KMS-11 (cell line): ENCODE measurements around the gene PDE4D.

ENCODE experiments used
- H2AFZ ChIP-seq: fragments of 200-600 bp; sonication (generic); 2 replicates; pipeline ENCODE4 v1.6.1; 2016; ENCODE audit warnings: antibody characterized with exemption, mixed run types, low read depth
- H3K27ac ChIP-seq: fragments of 200-600 bp; sonication (generic); 2 replicates; pipeline ENCODE4 v1.6.1; 2016; ENCODE audit warnings: mild to moderate bottlenecking, mixed run types
- H3K27me3 ChIP-seq: fragments of 200-600 bp; sonication (generic); 2 replicates; pipeline ENCODE4 v1.6.1; 2017; ENCODE audit warnings: mild to moderate bottlenecking, low read depth, mixed run types, moderate library complexity; ENCODE audit not compliant: insufficient read depth
- H3K36me3 ChIP-seq: fragments of 200-600 bp; sonication (generic); 2 replicates; pipeline ENCODE4 v1.6.1; 2017; ENCODE audit warnings: mild to moderate bottlenecking, mixed run types; ENCODE audit not compliant: insufficient read depth
- H3K4me1 ChIP-seq: fragments of 200-600 bp; sonication (generic); 2 replicates; pipeline ENCODE4 v1.6.1; 2016; ENCODE audit warnings: mild to moderate bottlenecking, low read depth, mixed run types; ENCODE audit not compliant: poor library complexity, severe bottlenecking
- H3K4me2 ChIP-seq: fragments of 200-600 bp; sonication (generic); 2 replicates; pipeline ENCODE4 v1.7.0; 2016; ENCODE audit warnings: mild to moderate bottlenecking, mixed run types
- H3K4me3 ChIP-seq: fragments of 200-600 bp; sonication (generic); IDR thresholded peaks from 2 replicates; pipeline ENCODE4 v1.6.1; 2017; ENCODE audit warnings: low read depth, low read length, mixed read lengths; ENCODE audit not compliant: insufficient read depth
- H3K79me2 ChIP-seq: fragments of 200-600 bp; sonication (generic); 2 replicates; pipeline ENCODE4 v1.6.1; 2016; ENCODE audit warnings: low read depth, mixed run types; ENCODE audit not compliant: insufficient read depth
- H3K9ac ChIP-seq: fragments of 200-600 bp; sonication (generic); 2 replicates; pipeline ENCODE4 v1.6.1; 2016; ENCODE audit warnings: mild to moderate bottlenecking, mixed run types
- H4K20me1 ChIP-seq: fragments of 200-600 bp; sonication (generic); 2 replicates; pipeline ENCODE4 v1.6.1; 2016; ENCODE audit warnings: mild to moderate bottlenecking, mixed run types; ENCODE audit not compliant: insufficient read depth
- TF ChIP-seq, protein P1 (sequence below): fragments of 200-600 bp; sonication (generic); conservative IDR thresholded peaks from 2 replicates; pipeline ENCODE4 v1.6.1; 2017; ENCODE audit warnings: low read depth, mild to moderate bottlenecking, antibody characterized with exemption, low read length, moderate library complexity, mixed read lengths

The PDE4D gene

DNA sequence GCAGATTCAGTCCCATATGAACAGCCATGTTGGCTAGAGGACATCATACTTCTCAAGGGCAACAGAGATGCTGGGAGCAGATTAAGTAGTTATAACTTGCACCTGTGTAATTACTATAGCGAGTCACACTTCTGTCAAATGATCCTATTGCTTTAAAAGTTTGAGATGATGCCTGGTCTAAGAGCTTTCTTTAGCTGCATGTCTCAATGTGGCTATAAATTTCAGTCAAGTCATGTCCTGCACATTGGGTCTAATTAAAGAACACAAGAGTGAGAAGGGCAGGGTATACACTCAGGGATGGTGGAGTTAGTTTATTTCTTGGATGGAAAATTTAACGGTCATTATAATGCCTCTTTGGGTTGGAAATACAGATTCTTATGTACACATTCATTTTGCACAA lies 753.4 kb downstream of the PDE4D start:
- TF ChIP-seq, protein P1, sequence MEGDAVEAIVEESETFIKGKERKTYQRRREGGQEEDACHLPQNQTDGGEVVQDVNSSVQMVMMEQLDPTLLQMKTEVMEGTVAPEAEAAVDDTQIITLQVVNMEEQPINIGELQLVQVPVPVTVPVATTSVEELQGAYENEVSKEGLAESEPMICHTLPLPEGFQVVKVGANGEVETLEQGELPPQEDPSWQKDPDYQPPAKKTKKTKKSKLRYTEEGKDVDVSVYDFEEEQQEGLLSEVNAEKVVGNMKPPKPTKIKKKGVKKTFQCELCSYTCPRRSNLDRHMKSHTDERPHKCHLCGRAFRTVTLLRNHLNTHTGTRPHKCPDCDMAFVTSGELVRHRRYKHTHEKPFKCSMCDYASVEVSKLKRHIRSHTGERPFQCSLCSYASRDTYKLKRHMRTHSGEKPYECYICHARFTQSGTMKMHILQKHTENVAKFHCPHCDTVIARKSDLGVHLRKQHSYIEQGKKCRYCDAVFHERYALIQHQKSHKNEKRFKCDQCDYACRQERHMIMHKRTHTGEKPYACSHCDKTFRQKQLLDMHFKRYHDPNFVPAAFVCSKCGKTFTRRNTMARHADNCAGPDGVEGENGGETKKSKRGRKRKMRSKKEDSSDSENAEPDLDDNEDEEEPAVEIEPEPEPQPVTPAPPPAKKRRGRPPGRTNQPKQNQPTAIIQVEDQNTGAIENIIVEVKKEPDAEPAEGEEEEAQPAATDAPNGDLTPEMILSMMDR, result no peak
- Histone ChIP-seq H3K79me2 (no peaks in the 10 kb centered on the region), H3K4me1 (peaks cover 81% of the 10 kb centered on the region), H4K20me1 (no peaks in the 10 kb centered on the region), H2AFZ (no peak overlapping the region), H3K9ac (no peak overlapping the region), H3K36me3 (no peaks in the 10 kb centered on the region), H3K4me2 (no peak overlapping the region), H3K27ac (no peak overlapping the region), H3K4me3 (no peak overlapping the region), H3K27me3 (no peaks in the 10 kb centered on the region)

DNA sequence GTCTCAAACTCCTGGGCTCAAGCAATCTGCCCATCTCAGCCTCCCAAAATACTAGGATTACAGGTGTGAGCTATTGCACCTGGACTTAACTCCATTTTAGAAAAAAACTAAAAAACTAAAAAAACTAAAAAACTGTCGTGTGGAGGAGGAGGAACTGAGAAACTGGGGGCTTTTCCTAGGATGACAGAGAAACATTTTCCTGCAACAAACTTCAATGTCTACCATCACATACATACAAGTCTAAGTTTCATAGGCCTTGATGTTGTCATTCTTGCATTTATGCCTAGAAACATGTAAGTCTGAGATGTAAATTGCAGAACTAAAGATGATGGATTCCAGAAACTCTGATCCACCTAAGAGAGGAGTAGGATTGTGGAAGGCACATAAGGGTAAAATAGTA lies 753.8 kb downstream of the PDE4D start:
- Histone ChIP-seq H3K9ac (no peak overlapping the region), H4K20me1 (no peaks in the 10 kb centered on the region), H3K4me1 (peaks cover 83% of the 10 kb centered on the region), H3K27ac (no peak overlapping the region), H3K4me3 (no peak overlapping the region), H2AFZ (no peak overlapping the region), H3K36me3 (no peaks in the 10 kb centered on the region), H3K79me2 (no peaks in the 10 kb centered on the region), H3K4me2 (no peak overlapping the region), H3K27me3 (no peaks in the 10 kb centered on the region)
- TF ChIP-seq, protein P1, result no peak

DNA sequence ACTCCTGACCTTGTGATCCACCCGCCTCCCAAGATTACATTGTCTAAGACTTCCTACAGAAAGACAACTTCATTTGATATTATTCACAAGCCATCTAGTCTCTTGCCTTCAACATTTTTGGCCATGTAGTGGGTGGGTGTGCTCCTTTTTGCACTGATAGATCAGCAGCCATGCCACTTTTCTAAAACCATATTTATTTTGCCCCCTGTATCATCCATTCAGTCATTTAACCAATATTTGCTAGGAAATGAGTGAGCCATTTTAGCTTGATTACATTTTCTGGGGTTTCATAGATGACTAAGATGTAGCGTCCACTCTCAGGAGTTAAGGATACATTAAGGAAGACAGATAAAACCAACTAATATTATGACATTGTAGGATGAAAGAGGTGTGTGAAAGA lies 755.0 kb downstream of the PDE4D start:
- H3K27ac ChIP-seq, result no peak overlapping the region
- no peaks in the 10 kb centered on the region for H3K27me3 ChIP-seq
- no peak overlapping the region for H3K9ac ChIP-seq
- H2AFZ ChIP-seq, result no peak overlapping the region
- H3K4me3 ChIP-seq, result no peak overlapping the region
- H3K4me2 ChIP-seq, result no peak overlapping the region
- TF ChIP-seq, protein P1, result no peak
- no peaks in the 10 kb centered on the region for H3K79me2 ChIP-seq
- no peaks in the 10 kb centered on the region for H3K36me3 ChIP-seq
- no peaks in the 10 kb centered on the region for H4K20me1 ChIP-seq
- H3K4me1 ChIP-seq, result peaks cover 83% of the 10 kb centered on the region

DNA sequence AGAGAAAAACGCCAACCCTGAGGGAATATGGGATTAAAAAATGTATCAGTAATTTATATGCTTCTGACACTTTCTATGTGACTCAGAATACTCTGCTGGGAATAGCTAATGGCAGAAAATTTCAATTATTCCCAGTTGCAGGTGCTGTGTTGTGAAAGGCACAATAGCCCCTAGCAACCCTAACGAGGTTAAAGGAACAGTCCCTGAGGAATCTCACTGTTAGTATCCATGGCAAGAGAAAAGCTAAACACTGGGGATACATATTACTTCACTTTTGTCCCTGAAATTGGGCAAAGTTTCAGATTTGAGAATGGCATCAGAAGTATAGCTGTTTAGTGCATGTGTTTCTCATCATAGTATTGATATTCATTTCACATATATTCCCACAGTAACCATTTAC lies 755.7 kb downstream of the PDE4D start:
- Histone ChIP-seq H4K20me1 (no peaks in the 10 kb centered on the region), H3K27me3 (no peaks in the 10 kb centered on the region), H3K36me3 (no peaks in the 10 kb centered on the region), H3K4me1 (peaks cover 85% of the 10 kb centered on the region), H3K4me3 (no peak overlapping the region), H3K27ac (no peak overlapping the region), H3K79me2 (no peaks in the 10 kb centered on the region), H2AFZ (no peak overlapping the region), H3K9ac (no peak overlapping the region), H3K4me2 (no peak overlapping the region)
- TF ChIP-seq, protein P1, result no peak

DNA sequence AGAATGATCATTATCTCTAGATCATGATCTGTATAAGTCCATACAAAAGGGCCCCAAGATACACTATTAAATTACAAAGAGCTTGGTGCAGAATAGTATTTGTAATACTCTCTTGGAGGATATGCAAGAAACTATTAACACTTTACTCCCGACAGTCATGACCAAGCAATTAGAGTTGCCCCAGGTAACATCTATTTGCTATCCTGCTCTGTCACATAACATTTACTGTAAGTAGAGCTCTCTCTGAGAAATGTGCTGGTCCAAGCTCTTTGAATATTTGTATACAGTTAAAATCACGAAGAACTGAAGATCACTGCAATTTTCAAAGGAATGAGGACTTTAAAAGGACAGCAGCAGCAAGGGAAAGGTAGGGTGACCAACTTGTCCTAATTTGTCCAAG lies 757.0 kb downstream of the PDE4D start:
- no peak overlapping the region for H3K9ac ChIP-seq
- no peaks in the 10 kb centered on the region for H3K36me3 ChIP-seq
- H2AFZ ChIP-seq, result no peak overlapping the region
- TF ChIP-seq, protein P1, result no peak
- H3K79me2 ChIP-seq, result no peaks in the 10 kb centered on the region
- no peak overlapping the region for H3K27ac ChIP-seq
- no peak overlapping the region for H3K4me3 ChIP-seq
- no peaks in the 10 kb centered on the region for H3K27me3 ChIP-seq
- peaks cover 83% of the 10 kb centered on the region for H3K4me1 ChIP-seq
- no peak overlapping the region for H3K4me2 ChIP-seq
- H4K20me1 ChIP-seq, result no peaks in the 10 kb centered on the region
